ENCODE measurements around the gene SBNO1. TPM values are rescaled to one million over a fixed set of nuclear protein-coding genes. Genes with fewer than 3 reads are reported as not detected.

SBNO1 gene
- total RNA-seq, 4 donors from 2014 or later, result 13.9 to 25.8 (median 17.8) TPM

DNA sequence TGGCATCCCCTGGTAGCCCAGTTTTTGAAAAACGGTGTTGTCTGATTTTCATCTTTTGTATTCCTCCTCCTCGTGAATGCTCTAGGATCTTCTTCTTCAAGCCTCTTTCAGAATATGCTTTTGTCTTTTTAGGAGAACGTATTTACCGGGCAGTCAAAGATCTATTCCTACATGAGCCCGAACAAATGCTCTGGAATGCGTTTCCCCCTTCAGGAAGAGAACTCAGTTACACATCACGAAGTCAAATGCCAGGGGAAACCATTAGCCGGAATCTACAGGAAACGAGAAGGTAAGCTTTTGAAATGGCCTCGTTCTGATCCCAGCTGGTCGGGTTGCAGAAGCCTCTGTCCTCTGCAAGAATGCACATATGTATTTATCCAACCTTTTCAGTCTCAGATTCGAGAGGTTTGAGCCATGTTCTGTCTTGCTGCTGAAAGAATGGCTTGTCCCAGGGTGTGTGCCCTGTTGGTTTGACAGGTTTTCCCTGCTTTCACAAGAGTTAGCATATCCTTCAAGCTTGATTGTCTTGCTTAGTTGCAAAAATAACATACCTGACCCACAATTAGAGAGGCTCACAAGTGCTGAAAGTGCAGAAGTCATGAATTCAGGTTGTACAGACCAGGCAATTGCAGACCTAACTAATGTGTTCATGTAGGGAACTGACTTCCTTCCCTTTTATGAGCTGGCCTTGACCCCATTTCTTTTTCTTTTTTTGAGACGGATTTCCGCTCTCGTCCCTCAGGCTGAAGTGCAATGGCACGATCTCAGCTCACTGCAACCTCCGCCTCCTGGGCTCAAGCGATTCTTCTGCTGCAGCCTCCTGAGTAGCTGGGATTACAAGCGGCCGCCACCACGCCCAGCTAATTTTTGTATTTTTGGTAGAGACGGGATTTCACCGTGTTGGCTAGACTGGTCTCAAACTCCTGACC is 26.1 kb upstream of the SBNO1 start:
- H3K36me3 ChIP-seq, result peaks cover 0 to 52% (median 11%) of the 10 kb centered on the region in 3 donors
- no peaks in the 10 kb centered on the region for H3K27me3 ChIP-seq
- WGBS, 2 donors, result 55% methylated on average over 23 of the region's 23 CpGs
- no peak for DNase-seq (ENCODE audit: low spot score in 2 of 2)
- peaks cover 0 to 45% (median 18%) of the 10 kb centered on the region in 4 donors for H3K4me1 ChIP-seq
- H3K9me3 ChIP-seq, result no peaks in the 10 kb centered on the region
- H3K27ac ChIP-seq, result peak overlapping the region in 3 of 4 donors; percentile 26 to 86 (median 77)
- TF ChIP-seq EP300 (IDR thresholded peaks at IDR 0.05) (peak in 1 of 2 donors; percentile 13), POLR2A (IDR thresholded peaks at IDR 0.05) (no peak)
- peak overlapping the region in 2 of 4 donors; percentile 76 for H3K4me3 ChIP-seq

- 2 to 37% methylated on average over 3 to 38 of the region's 66 CpGs for WGBS, 2 donors
- Histone ChIP-seq H3K4me3 (peak overlapping the region; percentile 46 to 76 (median 66)), H3K9me3 (no peaks in the 10 kb centered on the region), H3K27me3 (no peaks in the 10 kb centered on the region), H3K4me1 (peaks cover 0 to 50% (median 20%) of the 10 kb centered on the region in 4 donors), H3K27ac (peak overlapping the region; percentile 53 to 86 (median 76)), H3K36me3 (peaks cover 0 to 42% (median 6%) of the 10 kb centered on the region in 3 donors)
- DNase-seq (ENCODE audit: low spot score in 2 of 2), result no peak
- TF ChIP-seq EP300 (IDR thresholded peaks at IDR 0.05) (no peak), POLR2A (IDR thresholded peaks at IDR 0.05) (no peak), CTCF (IDR thresholded peaks at IDR 0.05) (no peak)
These were observed 25.1 kb upstream of the SBNO1 start for GRCh38 chr12:123389560-123390351.

DNA sequence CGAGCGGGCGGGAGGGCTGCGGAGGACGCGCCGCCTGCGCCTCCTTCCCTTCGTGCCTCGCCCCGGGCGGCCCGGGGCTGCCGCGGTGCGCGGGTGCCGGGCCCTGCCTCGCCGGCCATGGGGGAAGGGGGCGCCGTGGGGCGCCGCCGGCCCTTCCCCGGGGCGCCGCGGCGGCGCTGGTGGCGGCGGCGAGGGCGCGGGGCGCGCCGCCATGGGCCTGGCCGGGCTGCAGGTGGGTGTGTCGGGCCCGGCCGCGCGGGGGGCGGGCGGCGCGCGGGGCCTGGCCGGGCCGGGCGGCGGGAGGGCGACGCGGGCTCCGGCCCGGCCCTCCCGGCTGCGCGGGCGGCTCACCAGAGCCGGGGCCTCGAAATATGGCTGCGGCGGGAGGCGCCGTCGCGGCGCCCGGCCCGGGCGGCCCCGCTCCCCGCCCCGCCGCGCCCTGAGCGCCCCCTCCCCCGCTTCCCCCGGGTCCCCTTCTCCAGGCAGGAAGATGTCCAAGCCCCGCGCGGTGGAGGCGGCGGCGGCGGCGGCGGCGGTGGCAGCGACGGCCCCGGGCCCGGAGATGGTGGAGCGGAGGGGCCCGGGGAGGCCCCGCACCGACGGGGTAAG is 24.4 kb upstream of the SBNO1 start:
- 0% methylated on average over 9 to 12 of the region's 102 CpGs for WGBS, 2 donors
- Histone ChIP-seq H3K4me3 (peak overlapping the region in 3 of 4 donors; percentile 46 to 76 (median 56)), H3K36me3 (peaks cover 0 to 35% (median 0%) of the 10 kb centered on the region in 3 donors), H3K9me3 (no peaks in the 10 kb centered on the region), H3K27ac (peak overlapping the region; percentile 53 to 93 (median 76)), H3K4me1 (peaks cover 0 to 56% (median 24%) of the 10 kb centered on the region in 4 donors), H3K27me3 (no peaks in the 10 kb centered on the region)
- TF ChIP-seq POLR2A (IDR thresholded peaks at IDR 0.05) (peak in 1 of 2 donors; percentile 33), CTCF (IDR thresholded peaks at IDR 0.05) (no peak), EP300 (IDR thresholded peaks at IDR 0.05) (no peak)
- DNase-seq (ENCODE audit: low spot score in 2 of 2), result no peak

DNA sequence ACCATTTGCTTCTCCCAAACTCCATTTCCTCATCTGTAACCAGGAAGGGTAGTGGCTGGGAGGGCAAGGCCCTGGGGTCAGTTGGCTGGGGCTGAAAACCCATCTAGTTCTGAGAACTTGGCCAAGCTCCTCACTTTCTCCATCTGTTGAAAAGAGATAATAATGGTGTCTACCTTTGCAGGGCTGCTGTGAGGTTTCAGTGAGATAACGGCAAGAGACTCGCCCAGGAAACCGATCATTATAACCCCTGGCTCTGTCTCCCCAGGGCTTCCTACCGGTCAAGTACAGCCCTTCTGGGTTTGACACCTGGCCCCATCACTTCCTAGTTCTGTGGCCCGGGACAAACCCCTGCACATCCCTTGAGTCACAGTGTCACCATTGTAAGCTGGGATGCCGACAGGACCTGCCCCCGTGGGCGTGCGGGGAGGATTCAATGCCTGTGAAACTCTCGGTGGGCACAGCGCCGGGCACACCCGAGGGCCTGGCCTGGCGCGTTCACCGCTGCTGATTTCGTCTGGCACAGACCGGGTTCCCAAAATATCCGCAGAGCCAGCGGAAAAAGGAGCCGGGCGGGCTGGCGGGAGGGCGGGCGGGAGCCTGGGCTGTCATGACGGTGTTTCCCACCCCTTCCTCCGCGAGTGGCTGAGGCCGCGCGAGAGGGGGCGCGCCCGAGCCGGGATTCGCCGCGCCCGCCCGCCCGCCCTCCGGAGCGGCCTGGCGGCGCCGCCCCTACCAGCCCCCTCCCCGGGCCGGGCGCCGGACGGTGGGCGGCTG is 23.7 kb upstream of the SBNO1 start:
- peak overlapping the region; percentile 65 to 95 (median 88) for H3K27ac ChIP-seq
- H3K4me1 ChIP-seq, result peaks cover 0 to 56% (median 24%) of the 10 kb centered on the region in 4 donors
- no peaks in the 10 kb centered on the region for H3K27me3 ChIP-seq
- DNase-seq (ENCODE audit: low spot score in 2 of 2), result peak; percentile 57 to 62
- peak overlapping the region; percentile 35 to 76 (median 61) for H3K4me3 ChIP-seq
- no peaks in the 10 kb centered on the region for H3K9me3 ChIP-seq
- TF ChIP-seq CTCF (IDR thresholded peaks at IDR 0.05) (peak in 3 of 5 experiments; percentile 17 to 34 (median 33)), POLR2A (IDR thresholded peaks at IDR 0.05) (no peak), EP300 (IDR thresholded peaks at IDR 0.05) (peak in 1 of 2 donors; percentile 61)
- WGBS, 2 donors, result 1 to 2% methylated on average over 14 to 35 of the region's 52 CpGs
- H3K36me3 ChIP-seq, result peaks cover 0 to 28% (median 0%) of the 10 kb centered on the region in 3 donors

Measured in tibial nerve (tissue), 4 donors.